HG03139 (cell line): ENCODE results near the gene ASB13.
"Not testable (repeated sequence)": the region's sequence is repeated elsewhere in the genome, so short reads cannot be mapped to it uniquely, and the experiment has no call there.

Source experiments
- ATAC-seq: cut with Tn5 transposase; IDR thresholded peaks from one replicate; pipeline ENCODE4 v1.9.1; 2021; ENCODE audit not compliant: unreplicated experiment

The ASB13 gene

DNA sequence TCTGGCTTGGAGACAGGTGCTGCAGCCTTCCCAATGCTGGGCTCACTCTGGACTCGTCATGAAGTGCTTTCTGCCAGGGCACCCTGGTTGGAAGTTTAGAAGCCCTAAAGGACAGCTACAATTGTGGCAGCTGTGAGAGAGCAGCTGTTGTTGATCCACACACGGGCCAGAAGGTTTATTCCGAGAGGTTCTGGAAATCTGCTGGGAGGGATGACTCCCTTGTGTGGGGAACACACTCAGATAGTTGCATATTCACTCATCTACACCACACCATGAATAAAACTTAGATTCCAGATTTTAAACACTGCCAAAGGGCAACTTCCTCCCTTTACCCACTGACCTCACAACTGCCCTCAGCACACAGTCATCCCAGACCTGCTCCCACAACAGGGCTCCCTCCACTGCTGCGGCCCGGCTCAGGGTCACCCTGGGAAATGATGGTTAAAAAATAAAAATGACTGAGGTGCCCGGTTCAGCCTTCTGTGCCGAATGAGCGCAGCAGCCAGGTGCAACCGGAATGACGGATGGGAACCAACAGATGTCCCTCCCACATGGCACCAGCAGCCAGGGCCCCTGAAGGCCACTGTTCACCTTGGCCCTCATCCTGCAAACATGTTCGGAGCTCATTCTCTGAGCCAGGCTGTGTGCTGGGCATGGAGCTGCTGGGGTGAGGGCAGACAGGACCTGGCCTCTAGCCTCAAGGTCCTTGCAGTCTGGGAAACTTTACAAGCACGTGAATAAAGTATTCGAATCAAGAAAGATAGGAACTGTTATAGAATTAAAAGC is 40.2 kb downstream of the ASB13 start:
- ATAC-seq: no peak

DNA sequence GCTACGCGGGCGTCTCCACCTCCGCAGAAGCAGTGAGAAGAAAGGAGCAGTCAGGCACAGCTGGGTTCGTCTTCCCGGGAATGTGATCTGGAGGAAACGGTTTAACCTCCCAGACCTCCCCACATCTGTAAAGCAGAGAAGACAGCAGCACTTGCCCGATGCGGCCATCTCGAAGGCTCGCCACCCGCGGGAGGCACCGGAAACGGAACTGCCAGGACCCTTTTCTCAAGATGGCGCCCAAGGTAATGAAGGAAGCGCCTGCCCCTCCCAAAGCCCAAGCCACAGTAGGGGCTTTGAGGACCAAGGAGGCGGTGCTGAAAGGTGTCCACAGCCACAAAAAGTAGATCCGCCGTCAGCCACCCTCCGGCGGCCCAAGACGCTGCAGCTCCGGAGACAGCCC is 41.7 kb downstream of the ASB13 start:
- no peak for ATAC-seq

DNA sequence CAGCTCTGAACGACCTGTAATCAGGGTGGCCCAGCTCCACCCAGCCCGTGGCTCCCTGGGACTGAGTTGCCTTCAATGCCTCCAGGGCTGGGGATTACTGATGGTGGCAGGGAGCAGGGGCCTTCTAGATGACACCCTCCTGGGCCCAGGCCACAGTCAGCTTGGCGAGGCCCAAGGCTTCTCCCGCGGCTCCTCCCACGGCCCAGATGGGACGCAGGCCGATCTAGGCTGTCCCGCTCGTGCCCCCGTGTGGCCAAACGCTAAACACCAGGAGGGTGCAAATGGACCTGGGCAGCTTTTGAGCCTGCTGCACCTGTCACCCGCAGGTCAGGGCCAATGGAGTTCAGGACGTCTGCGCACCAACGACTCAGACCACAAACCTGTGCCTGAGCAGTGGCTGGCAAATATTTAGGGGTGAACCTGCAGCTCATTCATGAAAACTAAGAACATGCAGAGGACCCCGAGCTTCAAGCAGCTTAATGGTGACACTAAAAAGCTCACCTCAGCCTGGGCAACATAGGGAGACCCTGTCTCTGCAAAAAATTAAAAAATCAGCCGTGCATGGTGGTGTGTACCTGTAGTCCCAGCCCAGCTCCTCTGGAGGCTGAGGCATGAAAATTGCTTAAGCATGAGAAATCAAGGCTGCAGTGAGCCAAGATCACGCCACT is 43.2 kb downstream of the ASB13 start:
- peak; percentile 94 for ATAC-seq

DNA sequence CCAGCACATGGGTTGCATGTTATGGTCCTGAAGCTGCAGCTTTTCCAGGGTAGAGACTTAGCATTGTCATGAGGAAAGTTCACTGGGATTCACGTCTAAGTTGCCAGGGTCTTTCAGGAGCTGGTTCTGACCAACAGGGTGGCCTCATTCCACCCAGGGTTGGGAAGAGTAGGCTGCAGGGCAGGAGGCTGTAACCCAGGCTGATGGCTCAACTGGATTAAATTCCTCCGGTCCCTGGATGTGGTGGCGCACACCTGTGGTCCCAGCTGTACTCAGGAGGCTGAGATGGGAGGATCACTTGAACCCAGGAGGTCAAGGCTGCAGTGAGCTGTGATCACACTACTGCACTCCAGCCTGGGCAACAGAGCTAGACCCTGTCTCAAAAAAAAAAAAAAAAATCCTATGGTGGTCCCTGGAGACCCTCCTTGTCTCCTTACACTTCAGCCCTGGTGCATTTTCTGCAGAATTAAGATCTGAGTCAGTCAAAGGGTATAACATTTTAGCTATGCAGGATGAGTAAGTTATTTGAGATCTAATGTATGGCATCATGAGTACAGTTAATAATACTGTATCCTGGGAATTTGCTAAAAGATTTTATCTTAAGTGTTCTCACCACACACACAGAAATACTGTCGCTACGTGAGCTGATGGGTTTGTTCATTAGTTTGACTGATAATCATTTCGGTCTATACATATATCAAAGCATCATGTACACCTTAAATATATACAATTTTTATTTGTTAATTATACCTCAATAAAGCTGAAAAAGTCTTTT is 44.0 kb downstream of the ASB13 start:
- ATAC-seq: no peak

DNA sequence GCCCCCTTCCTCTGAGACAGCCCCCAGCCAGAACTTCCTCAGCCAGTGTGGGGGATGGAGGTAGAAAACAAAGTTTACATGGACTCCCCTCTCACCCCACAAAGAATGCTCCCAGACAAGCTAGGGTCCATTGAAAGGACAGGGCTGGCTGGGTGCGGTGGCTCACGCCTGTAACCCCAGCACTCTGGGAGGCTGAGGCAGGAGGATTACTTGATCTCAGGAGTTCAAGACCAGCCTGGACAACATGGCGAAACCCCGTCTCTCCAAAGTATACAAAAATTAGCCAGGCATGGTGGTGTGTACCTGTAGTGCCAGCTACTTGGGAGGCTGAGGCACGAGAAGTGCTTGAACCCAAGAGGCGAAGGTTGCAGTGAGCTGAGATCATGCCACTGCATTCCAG is 45.0 kb downstream of the ASB13 start:
- not testable (repeated sequence) for ATAC-seq

DNA sequence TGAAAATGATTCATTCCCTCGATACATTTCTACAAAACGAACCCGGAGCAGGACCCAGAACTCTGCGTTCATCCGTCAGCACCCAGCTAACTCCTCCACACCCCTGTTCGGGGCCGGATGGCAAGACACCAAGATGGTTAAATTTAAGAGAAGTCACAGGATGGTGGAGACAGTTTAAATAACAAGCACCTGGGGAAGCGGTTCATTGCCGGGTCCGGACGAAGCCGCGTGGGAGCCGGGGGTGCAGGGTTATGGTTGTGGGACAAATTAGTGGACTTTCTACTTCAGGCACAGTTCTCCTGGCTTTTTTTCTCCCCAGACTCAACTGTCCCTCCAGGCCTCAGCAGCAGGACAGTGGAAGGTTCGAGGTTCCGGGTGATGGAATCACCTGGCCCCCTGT is 45.4 kb downstream of the ASB13 start:
- ATAC-seq: no peak

DNA sequence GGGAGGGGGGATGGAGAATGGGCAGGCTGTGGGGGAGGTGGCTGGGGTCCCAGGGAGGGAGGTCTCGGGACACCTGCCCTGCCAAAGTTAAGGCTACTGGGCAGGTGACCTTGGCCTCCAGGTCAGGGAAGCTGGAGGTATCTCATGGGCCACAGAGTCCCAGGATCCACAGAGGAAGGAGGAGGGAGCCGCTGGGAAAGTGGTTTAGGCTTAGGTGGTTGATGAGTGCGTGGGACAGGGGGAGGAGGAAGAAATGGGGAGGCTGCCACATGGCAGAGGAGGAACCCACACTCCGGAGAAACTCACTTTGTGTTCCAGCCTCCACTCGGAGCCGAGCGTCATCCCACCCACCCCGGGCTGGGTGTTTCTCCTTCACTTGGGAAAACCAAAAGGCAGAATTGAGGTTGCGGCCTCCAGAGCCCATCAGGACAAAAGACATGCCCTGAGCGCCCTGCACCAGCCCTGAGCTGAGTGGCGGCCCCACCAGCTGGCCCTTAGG is 46.1 kb downstream of the ASB13 start:
- no peak for ATAC-seq

DNA sequence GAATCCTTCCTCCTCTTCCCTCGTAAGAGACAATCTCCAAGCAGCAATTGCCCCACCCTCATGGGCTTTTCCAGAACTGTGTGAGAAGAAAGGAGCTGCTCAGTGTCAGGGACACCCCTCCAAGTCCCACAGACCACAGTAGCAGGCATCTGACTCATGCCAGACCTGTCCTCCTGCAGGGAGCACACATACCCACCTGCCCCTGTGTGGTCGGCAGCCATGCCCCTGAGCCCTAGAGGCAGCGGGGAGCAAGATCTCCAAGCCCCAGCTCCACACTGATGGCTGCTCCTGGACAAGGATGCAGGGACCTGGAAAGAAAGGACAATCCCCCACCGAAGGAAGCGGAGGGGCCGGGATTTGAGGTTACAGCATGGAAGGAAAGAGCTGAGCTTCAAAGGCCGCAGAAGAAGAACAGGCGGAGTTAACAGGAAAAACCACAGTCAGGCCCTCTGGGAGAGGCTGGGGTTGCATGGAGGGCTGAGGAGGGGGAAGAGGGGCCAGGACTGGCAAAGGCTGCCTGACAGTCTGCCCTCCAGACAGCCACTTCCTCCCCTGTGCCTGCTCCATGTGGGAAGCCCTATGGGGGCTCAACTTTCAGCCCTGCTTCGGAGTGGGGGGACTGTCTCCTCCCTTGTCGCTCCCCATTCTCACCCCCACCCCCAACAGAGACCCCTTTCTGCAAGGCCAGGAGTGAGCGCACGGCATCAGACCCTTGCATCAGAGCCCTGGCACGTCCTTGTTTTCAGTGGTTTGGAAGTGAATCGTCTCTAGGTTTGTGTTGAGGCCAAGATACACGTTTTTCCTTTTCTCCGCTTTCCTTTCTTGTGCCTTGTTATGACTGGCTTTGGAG is 46.8 kb downstream of the ASB13 start:
- ATAC-seq: no peak

DNA sequence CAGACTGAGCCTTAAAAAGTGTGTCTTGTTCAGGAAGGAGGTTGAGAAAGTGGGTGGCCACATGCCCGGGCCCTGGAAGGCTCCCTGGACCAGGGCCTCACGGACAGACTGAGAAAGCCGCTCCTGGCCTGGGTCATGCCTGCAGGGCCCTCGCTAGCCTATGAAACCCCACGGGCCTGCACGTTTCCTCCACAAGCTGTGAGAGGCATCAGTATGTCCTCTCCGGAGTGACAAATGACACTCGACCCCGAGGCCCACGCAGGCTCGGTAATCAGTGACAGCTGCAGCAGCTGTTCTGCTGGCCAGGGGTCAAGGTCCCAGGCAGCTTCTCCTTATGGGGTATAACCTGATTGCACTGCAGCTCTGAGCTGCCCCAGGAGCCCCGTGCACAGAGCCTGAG is 47.6 kb downstream of the ASB13 start:
- ATAC-seq: no peak

DNA sequence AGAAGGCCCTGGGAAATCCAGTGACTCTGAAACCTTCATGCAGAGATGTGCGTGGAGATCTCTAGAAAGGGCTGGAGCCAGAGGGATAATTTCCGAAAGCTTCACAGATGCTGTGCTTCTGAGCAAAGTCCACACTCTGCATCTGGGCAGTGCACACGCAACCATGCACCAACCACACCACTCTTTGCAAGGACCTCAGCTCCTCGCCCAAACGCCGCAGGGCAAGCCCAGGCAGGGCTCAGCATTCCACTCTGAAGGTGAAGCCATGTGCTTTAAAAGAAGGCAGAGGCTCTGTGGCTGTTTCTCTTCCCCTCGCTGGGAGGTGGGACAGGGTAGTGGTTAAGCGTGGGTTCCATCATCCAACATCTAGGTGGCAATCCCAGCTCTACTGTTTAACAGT is 48.4 kb downstream of the ASB13 start:
- no peak for ATAC-seq

DNA sequence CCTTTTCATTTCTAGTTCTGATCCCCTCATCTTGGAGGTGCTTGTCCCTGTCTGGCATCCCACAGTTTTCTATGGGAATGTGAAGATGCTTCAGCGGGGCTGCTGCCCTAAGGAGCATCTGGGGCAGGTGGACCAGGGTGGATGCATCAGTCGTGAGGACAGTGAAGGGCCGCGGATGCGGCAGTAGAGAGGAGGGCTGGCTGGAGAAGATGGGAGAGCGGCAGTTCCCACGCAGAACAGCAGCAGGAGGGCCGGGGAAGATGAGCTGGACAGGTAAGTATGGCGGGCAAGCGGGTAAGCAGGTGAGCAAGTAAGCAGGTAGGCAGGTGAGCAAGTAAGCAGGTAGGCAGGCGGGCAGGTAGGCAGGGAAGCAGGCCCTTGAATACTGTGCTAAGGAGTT is 48.9 kb downstream of the ASB13 start:
- no peak for ATAC-seq

DNA sequence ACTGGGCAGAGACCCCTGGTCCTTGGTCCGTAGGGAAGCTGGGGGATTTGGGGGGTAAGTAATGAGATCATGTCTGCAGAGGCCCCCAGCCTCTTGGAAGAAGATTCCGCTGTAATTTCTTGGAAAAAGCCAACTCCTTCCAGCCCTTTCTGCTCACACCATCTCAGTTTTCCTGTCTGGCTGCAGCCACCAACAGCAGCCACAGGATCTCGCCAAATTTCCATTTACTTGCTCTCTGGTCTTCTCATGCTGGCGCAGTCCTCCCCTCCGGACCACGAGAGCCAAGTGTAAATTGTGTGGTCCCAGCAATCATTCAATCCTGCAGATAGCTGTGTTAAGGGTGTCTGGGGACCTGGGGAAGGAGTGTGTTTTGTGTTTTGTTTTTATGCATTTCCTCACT is 49.6 kb downstream of the ASB13 start:
- ATAC-seq: no peak

DNA sequence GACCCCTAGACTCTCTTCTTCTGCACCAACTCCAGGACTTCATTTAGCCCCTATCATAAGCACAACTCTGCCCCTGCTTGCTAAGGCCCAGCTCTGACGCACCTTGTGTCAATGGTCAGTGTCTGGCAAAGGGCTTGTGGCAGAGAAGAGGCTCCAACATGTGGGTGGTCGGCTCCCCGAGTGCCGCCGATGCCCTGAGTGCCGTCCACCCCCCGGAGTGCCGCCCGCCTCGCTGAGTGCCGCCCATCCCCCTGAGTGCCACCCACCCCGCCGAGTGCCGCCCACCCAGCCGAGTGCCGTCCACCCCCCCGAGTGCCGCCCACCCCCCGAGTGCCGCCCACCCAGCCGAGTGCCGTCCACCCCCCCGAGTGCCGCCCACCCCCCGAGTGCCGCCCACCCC is 50.3 kb downstream of the ASB13 start:
- ATAC-seq: no peak

DNA sequence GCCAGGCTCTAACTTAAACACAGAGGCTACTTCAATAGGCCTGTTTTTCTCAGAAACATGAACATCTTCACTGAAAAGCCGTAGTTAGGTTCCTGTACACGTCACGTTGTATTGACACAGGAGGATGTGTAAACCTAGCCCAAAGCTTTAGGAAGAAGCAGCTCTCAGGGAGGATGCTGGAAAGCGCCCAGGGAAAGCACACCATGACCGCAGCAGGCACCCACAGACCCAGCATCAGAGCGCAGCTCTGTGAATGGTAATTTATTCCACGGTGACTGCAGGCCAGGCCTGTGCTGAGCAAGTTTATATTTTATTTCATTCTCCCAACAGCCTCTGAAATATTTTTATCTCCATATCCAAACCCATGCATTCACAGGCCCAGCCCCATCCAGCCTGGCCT is 51.1 kb downstream of the ASB13 start:
- no peak for ATAC-seq

DNA sequence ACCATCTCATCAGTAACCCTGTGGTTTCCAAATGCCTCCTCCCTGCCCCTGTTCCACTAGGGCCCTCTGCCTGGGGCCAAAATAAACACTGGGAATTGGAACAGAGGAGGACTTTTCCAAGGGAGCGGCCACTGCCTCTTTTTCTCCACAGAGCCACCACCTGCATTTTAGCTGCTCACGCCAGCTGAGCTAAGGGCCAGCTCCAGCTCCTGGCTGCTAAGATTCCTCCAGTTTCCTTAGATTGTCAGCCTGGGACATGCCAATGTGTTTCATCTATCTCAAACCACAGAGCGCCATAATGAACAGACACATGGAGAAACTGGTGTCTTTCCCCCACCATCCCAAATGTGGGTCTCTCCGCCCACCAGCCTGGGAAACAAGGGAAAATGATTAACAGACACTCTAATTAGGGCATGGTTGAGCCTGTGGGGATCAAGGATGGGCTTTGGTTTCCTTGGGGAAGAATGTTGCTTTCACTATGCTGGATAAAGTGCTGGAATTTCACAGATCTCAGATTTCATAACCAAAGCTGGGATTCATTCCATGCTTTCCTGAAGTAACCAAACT is 52.2 kb downstream of the ASB13 start:
- no peak for ATAC-seq

DNA sequence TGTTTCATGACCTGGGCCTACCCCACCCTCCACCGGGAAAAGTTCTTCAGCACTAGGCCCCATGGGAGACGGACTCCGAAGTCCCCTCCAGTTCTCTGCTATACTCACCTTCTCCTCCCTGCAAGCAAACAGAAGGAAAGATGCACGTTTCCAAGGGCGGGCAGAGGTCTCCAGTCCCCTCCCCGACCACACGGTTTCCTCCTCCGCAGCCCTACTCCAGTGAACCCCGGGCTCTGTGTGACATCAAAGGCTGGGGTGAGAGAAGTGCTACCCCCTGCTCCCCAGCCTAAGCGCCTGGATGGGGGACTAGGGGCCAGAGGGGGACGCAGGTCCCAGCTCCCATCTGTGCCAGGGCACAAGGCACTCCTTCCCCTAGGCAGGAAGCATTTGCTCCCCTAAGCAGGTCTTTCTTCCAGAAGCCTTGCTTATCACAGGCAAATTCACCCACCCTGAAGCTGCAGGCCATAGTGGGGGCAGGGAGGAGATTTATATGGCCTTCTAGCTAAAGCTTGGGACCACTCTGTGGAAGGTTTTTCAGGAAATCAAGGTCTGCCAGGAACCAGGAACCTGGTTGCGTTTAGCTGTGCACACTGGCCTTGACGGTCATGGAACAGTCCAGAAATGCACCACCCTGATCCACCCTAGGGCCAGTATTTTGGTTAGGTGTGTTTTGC is 52.8 kb downstream of the ASB13 start:
- ATAC-seq: no peak

DNA sequence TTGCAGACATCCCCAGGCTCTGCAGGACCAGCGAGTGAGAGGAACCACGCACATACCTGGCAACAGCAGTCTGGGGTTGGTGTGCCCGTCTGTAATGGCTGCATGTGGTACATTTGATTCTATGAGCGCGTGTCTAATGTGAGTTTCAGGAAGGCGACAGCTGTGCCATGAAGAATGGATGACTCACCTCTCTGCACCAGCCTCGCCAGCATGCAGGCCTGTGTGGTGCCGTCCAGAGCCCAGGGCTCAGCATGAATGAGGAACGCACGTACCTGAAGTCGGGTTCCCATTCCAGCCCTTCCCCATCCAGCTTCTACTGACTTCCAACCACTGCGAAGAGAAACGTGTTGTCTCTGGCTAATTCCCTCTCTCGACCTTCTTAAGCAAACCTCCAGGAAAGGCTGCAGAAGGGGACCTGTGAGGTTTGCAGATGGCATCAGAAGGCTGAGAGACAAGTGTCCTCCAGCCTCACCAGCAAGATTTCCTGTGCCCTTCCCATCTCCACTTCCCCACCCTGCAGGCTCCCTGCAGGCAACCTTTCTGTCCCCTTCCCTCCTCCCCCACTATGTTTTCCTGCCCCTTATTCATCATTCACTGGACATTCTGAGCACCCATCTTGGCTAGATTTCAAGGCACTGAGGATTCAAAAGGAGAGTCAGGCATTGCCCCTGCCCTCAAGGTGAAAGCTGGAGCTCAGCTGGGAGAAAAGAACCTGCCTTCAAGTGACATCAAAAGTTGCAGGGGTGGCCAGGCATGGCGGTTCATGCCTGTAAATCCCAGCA is 54.3 kb downstream of the ASB13 start:
- no peak for ATAC-seq

DNA sequence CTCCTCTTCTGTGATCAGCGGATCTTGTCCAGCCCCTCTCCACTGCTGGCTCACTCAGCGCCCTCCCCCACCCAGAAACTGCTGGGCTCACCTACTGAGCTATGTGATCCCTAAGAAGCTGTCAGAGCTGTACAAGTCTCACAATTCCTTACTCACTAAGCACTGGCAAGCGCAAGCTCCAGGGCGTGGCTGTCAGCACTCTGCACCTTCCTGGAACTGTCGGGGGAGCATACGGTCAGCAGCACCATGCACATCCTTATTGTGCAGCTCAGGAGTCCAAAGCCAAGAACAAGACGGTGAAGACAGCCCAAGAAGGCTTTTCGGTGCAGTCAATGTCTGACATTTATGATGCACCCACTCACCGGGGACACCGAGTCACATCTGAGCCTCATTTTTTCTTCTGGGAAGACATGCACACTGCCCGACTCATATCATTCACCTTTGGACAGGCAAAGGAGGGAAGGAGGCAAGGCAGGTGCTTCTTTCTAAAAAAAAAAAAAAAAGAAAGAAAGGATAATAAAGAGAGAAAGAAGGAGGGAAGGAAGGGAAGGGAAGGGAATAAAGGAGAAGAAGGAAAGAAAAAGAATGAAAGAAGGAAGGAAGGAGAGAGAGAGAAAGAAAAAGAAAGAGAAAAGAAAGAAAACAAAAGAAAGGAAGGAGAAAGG is 56.3 kb downstream of the ASB13 start:
- no peak for ATAC-seq
